H1 (cell line): ENCODE measurements around the gene YEATS4. TPM values are rescaled to one million over a fixed set of nuclear protein-coding genes. Genes with fewer than 3 reads are reported as not detected.

Source experiments
- POLR2A ChIP-seq, 2 experiments: IDR thresholded peaks; 1 replicate in 1 of 2; 2 replicates in 1 of 2; pipeline ENCODE4 v1.6.1; 2011; ENCODE audit warnings: low read depth in 2 of 2, low read length in 2 of 2, mild to moderate bottlenecking in 2 of 2; ENCODE audit errors: control extremely low read depth in 1 of 2
- RFX5 ChIP-seq: IDR thresholded peaks from 2 replicates; pipeline ENCODE4 v1.6.1; 2011; ENCODE audit warnings: low read depth, low read length, improper control_type of control experiment, borderline replicate concordance
- SP4 ChIP-seq: IDR thresholded peaks from 2 replicates; pipeline ENCODE4 v1.6.1; 2012; ENCODE audit warnings: low read length, inconsistent platforms
- polyA plus RNA-seq, 7 experiments: library from polyadenylated mRNA; depleted of rRNA in 3 of 7; stranded (reverse) in 5 of 7; unstranded in 2 of 7; fragments of >200 nt in 5 of 7; fragments of 200-250 nt in 2 of 7; gene quantifications; 1 replicate in 5 of 7; 2 replicates in 1 of 7; 4 replicates in 1 of 7; pipeline versions ENCODE4 v1.2.1 to v1.2.3, GENCODE V29; 2011 to 2013; ENCODE audit warnings: missing spikeins in 2 of 7, mixed read lengths in 2 of 7
- total RNA-seq: library from RNA; stranded (reverse); fragmentation: NEBNext Ultra II Directional; extraction: Animal tissue kit (Norgen Biotek cat#: 25700); gene quantifications from 2 replicates; pipeline ENCODE4 v1.2.1, GENCODE V29; 2021
- TF ChIP-seq, protein P1 (sequence below): fragments of 300-600 bp; sonication (generic); IDR thresholded peaks from 2 replicates; pipeline ENCODE4 v1.7.1; 2012; ENCODE audit warnings: low read length, moderate library complexity, mild to moderate bottlenecking, inconsistent platforms; ENCODE audit not compliant: insufficient replicate concordance

The YEATS4 gene
- total and polyA plus RNA-seq, 2 of the 8 experiments (the other 6 are each of a cell fraction or from before 2014, with no cell fraction given) = 25.7 to 32.5 TPM

DNA sequence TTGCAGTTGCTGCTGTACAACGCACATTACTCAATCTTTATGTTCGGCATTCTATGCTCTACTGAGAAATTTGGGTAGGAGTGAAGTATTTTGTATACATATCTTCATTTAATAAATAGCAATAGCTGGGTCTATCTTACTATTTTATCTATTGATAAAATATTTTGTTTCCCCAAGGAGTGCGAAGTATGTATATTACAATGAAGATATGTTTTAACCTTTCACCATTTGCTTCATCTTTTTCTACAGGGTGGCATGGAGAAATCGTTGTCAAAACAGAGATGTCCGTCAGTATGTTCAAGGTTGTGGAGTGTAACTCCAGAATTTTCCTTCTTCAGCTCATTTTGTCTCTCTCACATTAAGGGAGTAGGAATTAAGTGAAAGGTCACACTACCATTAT lies 6.6 kb upstream of the YEATS4 start (continued):
- TF ChIP-seq, protein P1, sequence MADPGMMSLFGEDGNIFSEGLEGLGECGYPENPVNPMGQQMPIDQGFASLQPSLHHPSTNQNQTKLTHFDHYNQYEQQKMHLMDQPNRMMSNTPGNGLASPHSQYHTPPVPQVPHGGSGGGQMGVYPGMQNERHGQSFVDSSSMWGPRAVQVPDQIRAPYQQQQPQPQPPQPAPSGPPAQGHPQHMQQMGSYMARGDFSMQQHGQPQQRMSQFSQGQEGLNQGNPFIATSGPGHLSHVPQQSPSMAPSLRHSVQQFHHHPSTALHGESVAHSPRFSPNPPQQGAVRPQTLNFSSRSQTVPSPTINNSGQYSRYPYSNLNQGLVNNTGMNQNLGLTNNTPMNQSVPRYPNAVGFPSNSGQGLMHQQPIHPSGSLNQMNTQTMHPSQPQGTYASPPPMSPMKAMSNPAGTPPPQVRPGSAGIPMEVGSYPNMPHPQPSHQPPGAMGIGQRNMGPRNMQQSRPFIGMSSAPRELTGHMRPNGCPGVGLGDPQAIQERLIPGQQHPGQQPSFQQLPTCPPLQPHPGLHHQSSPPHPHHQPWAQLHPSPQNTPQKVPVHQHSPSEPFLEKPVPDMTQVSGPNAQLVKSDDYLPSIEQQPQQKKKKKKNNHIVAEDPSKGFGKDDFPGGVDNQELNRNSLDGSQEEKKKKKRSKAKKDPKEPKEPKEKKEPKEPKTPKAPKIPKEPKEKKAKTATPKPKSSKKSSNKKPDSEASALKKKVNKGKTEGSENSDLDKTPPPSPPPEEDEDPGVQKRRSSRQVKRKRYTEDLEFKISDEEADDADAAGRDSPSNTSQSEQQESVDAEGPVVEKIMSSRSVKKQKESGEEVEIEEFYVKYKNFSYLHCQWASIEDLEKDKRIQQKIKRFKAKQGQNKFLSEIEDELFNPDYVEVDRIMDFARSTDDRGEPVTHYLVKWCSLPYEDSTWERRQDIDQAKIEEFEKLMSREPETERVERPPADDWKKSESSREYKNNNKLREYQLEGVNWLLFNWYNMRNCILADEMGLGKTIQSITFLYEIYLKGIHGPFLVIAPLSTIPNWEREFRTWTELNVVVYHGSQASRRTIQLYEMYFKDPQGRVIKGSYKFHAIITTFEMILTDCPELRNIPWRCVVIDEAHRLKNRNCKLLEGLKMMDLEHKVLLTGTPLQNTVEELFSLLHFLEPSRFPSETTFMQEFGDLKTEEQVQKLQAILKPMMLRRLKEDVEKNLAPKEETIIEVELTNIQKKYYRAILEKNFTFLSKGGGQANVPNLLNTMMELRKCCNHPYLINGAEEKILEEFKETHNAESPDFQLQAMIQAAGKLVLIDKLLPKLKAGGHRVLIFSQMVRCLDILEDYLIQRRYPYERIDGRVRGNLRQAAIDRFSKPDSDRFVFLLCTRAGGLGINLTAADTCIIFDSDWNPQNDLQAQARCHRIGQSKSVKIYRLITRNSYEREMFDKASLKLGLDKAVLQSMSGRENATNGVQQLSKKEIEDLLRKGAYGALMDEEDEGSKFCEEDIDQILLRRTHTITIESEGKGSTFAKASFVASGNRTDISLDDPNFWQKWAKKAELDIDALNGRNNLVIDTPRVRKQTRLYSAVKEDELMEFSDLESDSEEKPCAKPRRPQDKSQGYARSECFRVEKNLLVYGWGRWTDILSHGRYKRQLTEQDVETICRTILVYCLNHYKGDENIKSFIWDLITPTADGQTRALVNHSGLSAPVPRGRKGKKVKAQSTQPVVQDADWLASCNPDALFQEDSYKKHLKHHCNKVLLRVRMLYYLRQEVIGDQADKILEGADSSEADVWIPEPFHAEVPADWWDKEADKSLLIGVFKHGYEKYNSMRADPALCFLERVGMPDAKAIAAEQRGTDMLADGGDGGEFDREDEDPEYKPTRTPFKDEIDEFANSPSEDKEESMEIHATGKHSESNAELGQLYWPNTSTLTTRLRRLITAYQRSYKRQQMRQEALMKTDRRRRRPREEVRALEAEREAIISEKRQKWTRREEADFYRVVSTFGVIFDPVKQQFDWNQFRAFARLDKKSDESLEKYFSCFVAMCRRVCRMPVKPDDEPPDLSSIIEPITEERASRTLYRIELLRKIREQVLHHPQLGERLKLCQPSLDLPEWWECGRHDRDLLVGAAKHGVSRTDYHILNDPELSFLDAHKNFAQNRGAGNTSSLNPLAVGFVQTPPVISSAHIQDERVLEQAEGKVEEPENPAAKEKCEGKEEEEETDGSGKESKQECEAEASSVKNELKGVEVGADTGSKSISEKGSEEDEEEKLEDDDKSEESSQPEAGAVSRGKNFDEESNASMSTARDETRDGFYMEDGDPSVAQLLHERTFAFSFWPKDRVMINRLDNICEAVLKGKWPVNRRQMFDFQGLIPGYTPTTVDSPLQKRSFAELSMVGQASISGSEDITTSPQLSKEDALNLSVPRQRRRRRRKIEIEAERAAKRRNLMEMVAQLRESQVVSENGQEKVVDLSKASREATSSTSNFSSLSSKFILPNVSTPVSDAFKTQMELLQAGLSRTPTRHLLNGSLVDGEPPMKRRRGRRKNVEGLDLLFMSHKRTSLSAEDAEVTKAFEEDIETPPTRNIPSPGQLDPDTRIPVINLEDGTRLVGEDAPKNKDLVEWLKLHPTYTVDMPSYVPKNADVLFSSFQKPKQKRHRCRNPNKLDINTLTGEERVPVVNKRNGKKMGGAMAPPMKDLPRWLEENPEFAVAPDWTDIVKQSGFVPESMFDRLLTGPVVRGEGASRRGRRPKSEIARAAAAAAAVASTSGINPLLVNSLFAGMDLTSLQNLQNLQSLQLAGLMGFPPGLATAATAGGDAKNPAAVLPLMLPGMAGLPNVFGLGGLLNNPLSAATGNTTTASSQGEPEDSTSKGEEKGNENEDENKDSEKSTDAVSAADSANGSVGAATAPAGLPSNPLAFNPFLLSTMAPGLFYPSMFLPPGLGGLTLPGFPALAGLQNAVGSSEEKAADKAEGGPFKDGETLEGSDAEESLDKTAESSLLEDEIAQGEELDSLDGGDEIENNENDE = no peak
- no peak for TF ChIP-seq POLR2A (IDR thresholded peaks at IDR 0.05; ENCODE audit: control extremely low read depth in 1 of 2, low read depth in 2 of 2, low read length in 2 of 2)
- no peak for TF ChIP-seq SP4
- TF ChIP-seq RFX5 = no peak
- TF ChIP-seq, all 59 proteins: peak for 0
